Stimulated activated CD4-positive, alpha-beta T cell treated with anti-CD3 and anti-CD28 coated beads, TNF-alpha, amount 100 ng/mL, for 24 hours (primary cell): ENCODE data around the gene PYGO1.
A peak's percentile ranks its signal among the peaks of the same experiment; 100 is the strongest.
"Not testable (repeated sequence)": the region's sequence is repeated elsewhere in the genome, so short reads cannot be mapped to it uniquely, and the experiment has no call there.

Experiments
- DNase-seq, 3 experiments: peaks; one replicate each; pipeline ENCODE4 v3.0.0-alpha.2; 2020; ENCODE audit warnings: low read depth in 3 of 3

Gene PYGO1

DNA sequence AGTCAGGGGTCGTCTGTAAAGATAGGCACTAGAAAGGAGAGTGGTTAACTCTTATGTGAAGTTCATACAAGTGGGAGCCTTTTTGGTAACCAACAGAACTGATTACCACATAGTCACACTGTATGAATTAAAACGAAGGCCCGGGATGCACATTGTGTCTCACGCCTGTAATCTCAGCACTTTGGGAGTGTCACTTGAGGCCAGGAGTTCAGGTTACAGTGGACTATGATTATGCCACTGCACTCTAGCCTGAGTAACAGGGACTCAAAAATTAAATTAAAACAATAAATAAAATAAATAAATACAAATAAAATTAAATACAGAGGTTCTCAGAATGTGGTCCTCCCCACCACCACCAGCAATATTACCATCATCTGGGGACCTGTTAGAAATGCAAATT is 80.6 kb downstream of the PYGO1 start:
- no peak for DNase-seq

DNA sequence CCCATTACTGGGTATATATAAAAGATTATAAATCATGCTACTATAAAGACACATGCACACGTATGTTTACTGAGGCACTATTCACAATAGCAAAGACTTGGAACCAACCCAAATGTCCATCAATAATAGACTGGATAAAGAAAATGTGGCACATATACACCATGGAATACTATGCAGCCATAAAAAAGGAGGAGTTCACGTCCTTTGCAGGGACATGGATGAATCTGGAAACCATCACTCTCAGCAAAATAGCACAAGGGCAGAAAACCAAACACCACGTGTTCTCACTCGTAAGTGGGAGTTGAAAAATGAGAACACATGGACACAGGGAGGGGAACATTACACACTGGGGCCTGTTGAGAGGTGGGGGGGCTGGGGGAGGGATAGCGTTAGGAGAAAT is 82.7 kb downstream of the PYGO1 start:
- not testable (repeated sequence) for DNase-seq

DNA sequence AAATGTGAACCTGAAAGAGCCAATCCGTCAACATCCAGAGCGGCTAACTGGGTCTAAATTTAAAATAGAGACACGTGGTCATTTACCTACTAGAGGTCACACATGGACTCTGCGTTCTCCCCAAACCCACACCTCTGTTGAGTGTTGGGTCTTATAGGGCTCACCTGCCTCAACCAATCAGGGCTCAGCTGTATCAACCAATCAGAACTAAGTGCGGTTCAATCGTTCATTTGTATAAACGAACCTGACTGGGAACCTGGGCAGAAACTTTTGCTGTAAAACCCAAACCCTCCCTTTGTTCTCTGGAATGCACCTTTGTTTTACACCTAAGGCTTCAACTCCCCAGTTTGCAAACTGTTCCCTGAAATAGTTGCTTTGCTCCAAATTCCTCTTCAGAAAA is 89.0 kb downstream of the PYGO1 start:
- no peak for DNase-seq

DNA sequence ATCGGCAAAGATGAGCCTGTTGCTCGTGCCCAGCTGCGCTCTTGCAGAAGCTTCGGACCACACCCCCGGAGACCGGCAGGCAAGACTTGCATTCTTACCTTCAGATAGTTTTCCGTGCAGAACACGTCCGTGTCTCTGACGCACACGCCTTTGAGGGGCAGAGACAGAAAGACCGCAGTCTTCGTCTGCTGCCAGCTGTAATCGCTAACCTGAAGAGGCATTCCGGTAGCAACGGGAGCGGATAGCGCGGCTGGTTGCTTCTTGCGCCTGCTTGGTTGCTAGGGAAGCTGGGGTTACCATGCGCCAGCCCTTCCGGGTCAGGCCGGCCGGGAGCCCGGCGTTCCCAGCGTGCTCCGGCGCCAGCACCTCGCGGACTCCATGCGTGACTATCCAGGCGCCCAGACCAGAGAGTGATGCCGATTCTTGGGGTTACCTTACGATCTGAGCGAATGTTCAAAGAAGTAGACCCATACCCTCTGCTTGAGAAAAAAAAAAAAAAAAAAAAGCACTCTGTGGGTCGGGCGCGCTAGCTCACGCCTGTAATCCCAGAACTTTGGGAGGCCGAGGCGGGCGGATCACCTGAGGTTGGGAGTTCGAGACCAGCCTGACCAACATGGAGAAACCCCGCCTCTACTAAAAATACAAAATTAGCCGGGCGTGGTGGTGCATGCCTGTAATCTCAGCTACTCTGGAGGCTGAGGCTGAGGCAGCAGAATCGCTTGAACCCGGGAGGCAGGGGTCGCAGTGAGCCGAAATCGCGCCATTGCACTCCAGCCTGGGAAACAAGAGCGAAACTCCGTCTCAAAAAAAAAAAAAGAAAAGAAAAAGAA is 89.8 kb downstream of the PYGO1 start:
- DNase-seq, result peak; percentile 46 to 77 (median 61)

DNA sequence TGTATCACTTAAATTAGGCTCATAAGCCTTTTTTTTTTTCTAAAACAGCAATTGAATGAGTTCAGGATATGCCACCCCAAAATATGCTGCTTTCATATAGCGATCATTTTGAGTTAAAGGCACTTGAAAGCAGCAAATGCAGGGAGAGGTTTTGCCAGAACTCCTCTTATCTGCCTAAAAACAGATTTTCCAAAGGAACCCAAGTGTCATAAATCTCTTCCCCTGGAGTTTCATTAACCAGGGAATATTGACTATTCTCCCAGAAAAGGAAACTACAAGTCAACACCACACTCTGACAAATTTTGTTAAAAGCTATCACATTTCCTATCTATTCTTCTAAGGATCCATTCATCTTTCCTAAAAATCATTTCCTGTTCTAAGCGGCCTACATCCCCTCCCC is 91.4 kb downstream of the PYGO1 start:
- no peak for DNase-seq

DNA sequence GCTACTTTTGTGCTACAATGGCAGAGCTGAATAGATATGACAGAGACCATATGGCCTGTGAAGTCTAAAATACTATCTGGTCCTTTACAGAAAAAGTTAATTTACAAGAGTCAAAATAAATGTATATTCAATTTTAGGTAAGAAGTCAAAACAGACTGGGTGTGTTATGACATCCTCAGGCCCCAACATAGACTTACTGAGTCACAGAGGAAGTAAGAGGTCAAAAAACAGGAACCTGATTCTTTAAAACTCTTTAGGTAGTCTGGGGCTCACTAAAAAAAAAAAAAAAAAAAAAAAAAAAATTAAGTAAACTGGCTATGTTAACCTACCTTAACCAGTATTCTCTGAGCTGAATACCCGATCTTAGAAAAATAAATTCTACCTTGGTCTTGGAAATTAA is 93.2 kb downstream of the PYGO1 start:
- DNase-seq, result no peak

DNA sequence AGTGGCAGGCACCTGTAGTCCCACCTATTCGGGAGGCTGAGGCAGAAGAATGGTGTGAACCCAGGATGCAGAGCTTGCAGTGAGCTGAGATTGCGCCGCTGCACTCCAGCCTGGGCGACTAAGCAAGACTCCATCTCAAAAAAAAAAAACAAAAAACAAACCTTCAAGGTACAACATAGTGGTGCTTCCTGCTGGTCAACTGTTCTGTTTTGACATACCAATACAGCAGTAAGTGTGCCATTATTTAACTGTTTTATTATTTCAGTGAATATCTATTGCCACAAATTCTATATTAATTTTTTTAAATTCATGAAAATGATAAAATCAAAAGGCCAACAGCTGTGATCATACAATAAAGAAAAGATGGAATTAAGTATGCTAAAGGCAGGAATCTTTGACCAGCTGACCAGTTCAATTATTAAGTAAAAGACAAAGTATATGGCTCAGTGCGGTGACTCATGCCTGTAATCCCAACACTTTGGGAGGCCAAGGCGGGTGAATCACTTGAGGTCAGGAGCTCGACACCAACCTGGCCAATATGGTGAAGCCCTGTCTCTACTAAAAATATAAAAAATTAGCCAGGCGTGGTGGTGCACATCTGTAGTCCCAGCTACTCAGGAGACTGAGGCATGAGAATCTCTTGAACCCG is 99.1 kb downstream of the PYGO1 start:
- not testable (repeated sequence) for DNase-seq
